ENCODE data around the gene PKN2. TPM values are rescaled to one million over a fixed set of nuclear protein-coding genes. Genes with fewer than 3 reads are reported as not detected.

PKN2 gene
- total RNA-seq, 1 donor from 2014 or later: 30.7 TPM

DNA sequence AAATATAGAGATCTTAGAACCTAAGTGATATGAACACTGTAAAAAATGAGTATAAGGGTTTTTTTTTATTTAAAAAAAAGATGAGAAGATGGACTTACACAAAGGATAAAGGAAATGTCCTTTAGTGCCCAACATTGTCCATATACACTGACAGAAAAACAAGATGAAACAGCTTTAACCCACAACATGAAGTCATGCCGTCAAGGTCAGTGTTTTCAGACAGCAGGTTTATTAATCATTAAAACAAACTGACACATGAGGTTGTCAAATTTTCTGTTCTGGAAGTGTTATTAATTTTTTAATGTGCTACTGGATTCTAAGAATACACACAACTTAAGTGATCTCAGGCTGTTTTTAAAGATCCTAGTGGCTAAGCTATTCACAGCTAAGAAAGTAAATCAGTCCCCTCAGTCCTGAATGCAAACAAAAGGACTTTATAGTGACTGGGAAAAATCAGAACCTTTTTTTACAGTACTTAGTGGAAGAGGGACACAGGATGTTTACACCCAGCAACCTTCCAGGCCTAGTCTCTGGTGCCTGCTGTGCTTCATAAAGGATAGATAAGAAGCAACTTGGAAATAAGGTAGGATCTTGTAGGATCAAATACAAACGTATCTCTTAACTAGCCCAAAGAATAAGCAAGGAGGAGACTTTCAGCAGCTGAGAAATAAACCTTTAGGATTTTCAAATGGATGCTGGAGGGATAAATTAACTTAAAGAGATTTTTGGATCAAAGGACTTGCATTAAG is 21.9 kb upstream of the PKN2 start:
- Histone ChIP-seq H3K4me3 (ENCODE audit: low read depth, low read length) (no peak overlapping the region), H3K27me3 (ENCODE audit: control insufficient read depth, insufficient read depth, low read length) (no peaks in the 10 kb centered on the region), H3K36me3 (ENCODE audit: control insufficient read depth, insufficient read depth, low read length) (no peaks in the 10 kb centered on the region)
- DNase-seq (ENCODE audit: low read depth): no peak
- TF ChIP-seq, protein P1, sequence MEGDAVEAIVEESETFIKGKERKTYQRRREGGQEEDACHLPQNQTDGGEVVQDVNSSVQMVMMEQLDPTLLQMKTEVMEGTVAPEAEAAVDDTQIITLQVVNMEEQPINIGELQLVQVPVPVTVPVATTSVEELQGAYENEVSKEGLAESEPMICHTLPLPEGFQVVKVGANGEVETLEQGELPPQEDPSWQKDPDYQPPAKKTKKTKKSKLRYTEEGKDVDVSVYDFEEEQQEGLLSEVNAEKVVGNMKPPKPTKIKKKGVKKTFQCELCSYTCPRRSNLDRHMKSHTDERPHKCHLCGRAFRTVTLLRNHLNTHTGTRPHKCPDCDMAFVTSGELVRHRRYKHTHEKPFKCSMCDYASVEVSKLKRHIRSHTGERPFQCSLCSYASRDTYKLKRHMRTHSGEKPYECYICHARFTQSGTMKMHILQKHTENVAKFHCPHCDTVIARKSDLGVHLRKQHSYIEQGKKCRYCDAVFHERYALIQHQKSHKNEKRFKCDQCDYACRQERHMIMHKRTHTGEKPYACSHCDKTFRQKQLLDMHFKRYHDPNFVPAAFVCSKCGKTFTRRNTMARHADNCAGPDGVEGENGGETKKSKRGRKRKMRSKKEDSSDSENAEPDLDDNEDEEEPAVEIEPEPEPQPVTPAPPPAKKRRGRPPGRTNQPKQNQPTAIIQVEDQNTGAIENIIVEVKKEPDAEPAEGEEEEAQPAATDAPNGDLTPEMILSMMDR (IDR thresholded peaks at IDR 0.05; ENCODE audit: insufficient read depth, low read length, poor library complexity, severe bottlenecking): no peak

- no peak overlapping the region for H3K4me3 ChIP-seq (ENCODE audit: low read depth, low read length)
- no peaks in the 10 kb centered on the region for H3K36me3 ChIP-seq (ENCODE audit: control insufficient read depth, insufficient read depth, low read length)
- TF ChIP-seq, protein P1 (IDR thresholded peaks at IDR 0.05; ENCODE audit: insufficient read depth, low read length, poor library complexity, severe bottlenecking): no peak
- no peaks in the 10 kb centered on the region for H3K27me3 ChIP-seq (ENCODE audit: control insufficient read depth, insufficient read depth, low read length)
- no peak for DNase-seq (ENCODE audit: low read depth)
Observed at GRCh38 chr1:88662723-88663122, 21.4 kb upstream of the PKN2 start.

DNA sequence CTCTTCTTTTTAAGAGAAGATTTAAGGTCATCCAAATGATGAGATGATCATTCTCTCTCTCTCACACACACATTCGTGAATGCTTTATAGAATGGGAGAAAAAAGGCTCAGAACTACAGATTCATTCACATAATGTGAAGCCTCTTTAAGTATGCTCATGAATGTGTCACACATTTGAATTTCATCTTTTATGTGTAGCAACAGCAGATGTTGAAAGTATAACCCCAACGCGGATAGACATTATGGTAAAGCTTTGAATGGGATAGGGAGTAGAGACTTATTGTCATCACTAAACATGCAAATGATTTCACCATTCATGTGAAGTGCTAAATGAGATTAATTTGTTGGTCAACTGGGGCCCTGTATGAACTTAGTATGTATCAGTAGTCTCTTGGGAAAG is 15.7 kb upstream of the PKN2 start:
- Histone ChIP-seq H3K36me3 (ENCODE audit: control insufficient read depth, insufficient read depth, low read length) (no peaks in the 10 kb centered on the region), H3K4me3 (ENCODE audit: low read depth, low read length) (no peak overlapping the region), H3K27me3 (ENCODE audit: control insufficient read depth, insufficient read depth, low read length) (no peaks in the 10 kb centered on the region)
- TF ChIP-seq, protein P1 (IDR thresholded peaks at IDR 0.05; ENCODE audit: insufficient read depth, low read length, poor library complexity, severe bottlenecking): no peak
- DNase-seq (ENCODE audit: low read depth): no peak

DNA sequence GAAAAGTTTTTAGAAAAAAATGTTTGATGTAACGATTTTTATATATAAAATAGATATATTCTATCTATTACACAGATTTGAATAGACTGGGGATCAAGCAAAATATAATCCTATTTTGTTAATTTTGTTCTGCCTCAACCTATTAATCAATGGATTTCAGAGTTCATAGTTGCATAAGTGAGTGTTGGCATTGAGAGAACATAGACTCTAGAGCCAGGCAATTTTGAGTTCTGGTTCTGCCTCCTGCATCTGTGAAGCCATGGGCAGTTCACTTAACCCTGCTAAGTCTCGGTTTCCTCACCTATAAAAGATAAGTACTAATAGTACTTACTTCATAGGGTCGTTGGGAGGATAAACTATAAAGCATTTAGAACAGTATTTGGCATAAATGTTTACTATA is 13.6 kb upstream of the PKN2 start:
- TF ChIP-seq, protein P1 (IDR thresholded peaks at IDR 0.05; ENCODE audit: insufficient read depth, low read length, poor library complexity, severe bottlenecking): no peak

DNA sequence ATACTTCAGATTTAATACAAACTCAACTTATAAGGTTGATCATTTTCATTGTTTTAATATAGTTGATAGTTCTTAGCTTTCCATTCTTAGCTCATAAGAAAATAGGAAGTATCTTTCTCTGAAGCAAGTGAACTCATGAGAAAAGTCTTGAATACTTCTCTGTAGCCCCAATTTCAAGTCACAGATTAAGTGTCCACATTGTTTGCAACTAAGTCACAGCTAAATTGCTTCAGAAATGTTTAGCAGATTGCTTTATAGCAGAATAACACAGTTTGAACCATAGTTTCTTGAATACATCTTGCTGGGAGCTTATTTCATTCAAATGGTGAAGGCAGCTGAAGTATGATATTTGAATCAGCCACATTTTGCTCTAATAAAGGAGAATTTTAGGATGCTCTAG is 10.6 kb upstream of the PKN2 start:
- Histone ChIP-seq H3K27me3 (ENCODE audit: control insufficient read depth, insufficient read depth, low read length) (no peaks in the 10 kb centered on the region), H3K36me3 (ENCODE audit: control insufficient read depth, insufficient read depth, low read length) (no peaks in the 10 kb centered on the region), H3K4me3 (ENCODE audit: low read depth, low read length) (no peak overlapping the region)
- no peak for DNase-seq (ENCODE audit: low read depth)
- TF ChIP-seq, protein P1 (IDR thresholded peaks at IDR 0.05; ENCODE audit: insufficient read depth, low read length, poor library complexity, severe bottlenecking): no peak

More for the DNA sequence above, 13.6 kb upstream of the PKN2 start:
- DNase-seq (ENCODE audit: low read depth): no peak
- no peak overlapping the region for H3K4me3 ChIP-seq (ENCODE audit: low read depth, low read length)
- H3K27me3 ChIP-seq (ENCODE audit: control insufficient read depth, insufficient read depth, low read length): no peaks in the 10 kb centered on the region
- no peaks in the 10 kb centered on the region for H3K36me3 ChIP-seq (ENCODE audit: control insufficient read depth, insufficient read depth, low read length)

DNA sequence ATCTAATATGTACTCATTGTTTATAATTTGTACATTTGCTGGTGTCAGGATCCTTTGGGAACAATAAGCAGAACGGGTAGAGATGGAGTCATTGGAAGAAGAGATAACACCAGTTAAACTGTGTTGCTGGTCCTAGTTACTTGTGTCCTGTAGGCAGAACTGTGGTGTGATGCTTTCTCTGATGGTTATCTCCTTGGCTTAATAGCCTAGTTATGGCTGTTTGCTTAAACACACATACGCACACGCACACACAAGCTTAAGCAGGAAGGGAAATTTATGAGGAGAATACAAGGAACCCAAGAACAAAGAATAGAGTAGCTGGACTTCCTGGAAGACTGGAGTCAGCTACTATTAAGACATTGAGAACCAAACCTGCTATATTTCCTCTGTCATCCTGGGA is 5.7 kb upstream of the PKN2 start:
- TF ChIP-seq, protein P1 (IDR thresholded peaks at IDR 0.05; ENCODE audit: insufficient read depth, low read length, poor library complexity, severe bottlenecking): no peak

More for the DNA sequence above, 5.7 kb upstream of the PKN2 start:
- no peaks in the 10 kb centered on the region for H3K27me3 ChIP-seq (ENCODE audit: control insufficient read depth, insufficient read depth, low read length)
- DNase-seq (ENCODE audit: low read depth): no peak
- no peaks in the 10 kb centered on the region for H3K36me3 ChIP-seq (ENCODE audit: control insufficient read depth, insufficient read depth, low read length)
- no peak overlapping the region for H3K4me3 ChIP-seq (ENCODE audit: low read depth, low read length)

Data from kidney epithelial cell (primary cell).